H9 (cell line): Measurements from ENCODE around the gene APRT. TPM values are rescaled to one million over a fixed set of nuclear protein-coding genes. Genes with fewer than 3 reads are reported as not detected.
A peak's percentile ranks its signal among the peaks of the same experiment; 100 is the strongest.

Experiments
- DNase-seq: peaks from one replicate; pipeline ENCODE4 v3.0.0-alpha.2; 2017
- H2AFZ ChIP-seq: one replicate; pipeline ENCODE4 v1.6.1; 2013; ENCODE audit warnings: mild to moderate bottlenecking, low read length, control low read depth, moderate library complexity
- H2AK5ac ChIP-seq: 2 replicates; pipeline ENCODE4 v1.6.1; 2013; ENCODE audit warnings: low read length, control low read depth, mixed read lengths; ENCODE audit not compliant: insufficient read length
- H2BK120ac ChIP-seq: one replicate; pipeline ENCODE4 v1.6.1; 2013; ENCODE audit warnings: low read depth, mild to moderate bottlenecking, low read length, control low read depth, inconsistent platforms; ENCODE audit not compliant: poor library complexity, severe bottlenecking
- H2BK12ac ChIP-seq: 2 replicates; pipeline ENCODE4 v1.6.1; 2013; ENCODE audit warnings: low read length, control low read depth, mixed read lengths, low read depth; ENCODE audit not compliant: insufficient read length
- H2BK15ac ChIP-seq: 2 replicates; pipeline ENCODE4 v1.6.1; 2013; ENCODE audit warnings: low read depth, low read length, control low read depth
- H2BK20ac ChIP-seq: one replicate; pipeline ENCODE4 v1.6.1; 2013; ENCODE audit warnings: low read depth, mild to moderate bottlenecking, low read length, control low read depth, inconsistent platforms; ENCODE audit not compliant: poor library complexity, severe bottlenecking
- H2BK5ac ChIP-seq: 2 replicates; pipeline ENCODE4 v1.6.1; 2013; ENCODE audit warnings: low read length, control low read depth, mixed read lengths; ENCODE audit not compliant: insufficient read length
- H3K14ac ChIP-seq: 2 replicates; pipeline ENCODE4 v1.6.1; 2013; ENCODE audit warnings: low read length, control low read depth; ENCODE audit not compliant: insufficient read depth
- H3K18ac ChIP-seq: 2 replicates; pipeline ENCODE4 v1.6.1; 2013; ENCODE audit warnings: low read depth, mild to moderate bottlenecking, mixed read lengths, low read length, control low read depth; ENCODE audit not compliant: insufficient read length
- H3K23ac ChIP-seq: 2 replicates; pipeline ENCODE4 v1.6.1; 2013; ENCODE audit warnings: low read length, control low read depth, mixed read lengths, low read depth; ENCODE audit not compliant: insufficient read length
- H3K23me2 ChIP-seq: 2 replicates; pipeline ENCODE4 v1.6.1; 2013; ENCODE audit warnings: low read depth, mild to moderate bottlenecking, mixed read lengths, low read length, control low read depth; ENCODE audit not compliant: insufficient read length, poor library complexity, severe bottlenecking
- H3K27ac ChIP-seq: 2 replicates; pipeline ENCODE4 v1.5.1; 2013; ENCODE audit warnings: low read length, control low read depth, mixed read lengths, low read depth; ENCODE audit not compliant: insufficient read length
- H3K27me3 ChIP-seq: 2 replicates; pipeline ENCODE4 v1.6.1; 2013; ENCODE audit warnings: low read length, control low read depth, inconsistent platforms; ENCODE audit not compliant: insufficient read depth
- H3K4ac ChIP-seq: 2 replicates; pipeline ENCODE4 v1.6.1; 2013; ENCODE audit warnings: low read depth, mild to moderate bottlenecking, control low read depth, inconsistent platforms, low read length, moderate library complexity
- H3K4me1 ChIP-seq: 2 replicates; pipeline ENCODE4 v1.6.1; 2013; ENCODE audit warnings: low read length, control low read depth, inconsistent platforms; ENCODE audit not compliant: insufficient read depth
- H3K4me2 ChIP-seq: 2 replicates; pipeline ENCODE4 v1.6.1; 2013; ENCODE audit warnings: low read length, control low read depth, mixed read lengths; ENCODE audit not compliant: insufficient read length, insufficient read depth
- H3K56ac ChIP-seq: 2 replicates; pipeline ENCODE4 v1.6.1; 2013; ENCODE audit warnings: low read depth, mild to moderate bottlenecking, mixed read lengths, low read length, control low read depth; ENCODE audit not compliant: insufficient read length
- H3K79me1 ChIP-seq: 2 replicates; pipeline ENCODE4 v1.6.1; 2013; ENCODE audit warnings: low read depth, mild to moderate bottlenecking, moderate library complexity, low read length, control low read depth, inconsistent platforms; ENCODE audit not compliant: insufficient read depth, poor library complexity, severe bottlenecking
- H3K79me2 ChIP-seq: 2 replicates; pipeline ENCODE4 v1.6.1; 2013; ENCODE audit warnings: low read length, control low read depth, inconsistent platforms; ENCODE audit not compliant: insufficient read depth
- H3K9ac ChIP-seq: 2 replicates; pipeline ENCODE4 v1.6.1; 2013; ENCODE audit warnings: low read length, control low read depth, mixed read lengths; ENCODE audit not compliant: insufficient read length; ENCODE audit errors: extremely low read depth
- H3K9me3 ChIP-seq: one replicate; pipeline ENCODE4 v1.6.1; 2013; ENCODE audit warnings: low read depth, low read length, inconsistent platforms; ENCODE audit not compliant: control insufficient read depth
- H3T11ph ChIP-seq: one replicate; pipeline ENCODE4 v1.6.1; 2013; ENCODE audit warnings: mild to moderate bottlenecking, low read length, control low read depth, inconsistent platforms
- H4K20me1 ChIP-seq: one replicate; pipeline ENCODE4 v1.6.1; 2013; ENCODE audit not compliant: control insufficient read depth, insufficient read length, insufficient read depth
- H4K5ac ChIP-seq: 2 replicates; pipeline ENCODE4 v1.6.1; 2013; ENCODE audit warnings: low read depth, mild to moderate bottlenecking, mixed read lengths, low read length, control low read depth; ENCODE audit not compliant: insufficient read length
- H4K8ac ChIP-seq: replicated peaks from 2 replicates; pipeline ENCODE4 v1.6.1; 2013; ENCODE audit warnings: low read length, control low read depth, mixed read lengths, low read depth; ENCODE audit not compliant: insufficient read length
- H4K91ac ChIP-seq: 2 replicates; pipeline ENCODE4 v1.6.1; 2013; ENCODE audit warnings: low read depth, mild to moderate bottlenecking, moderate library complexity, mixed read lengths, low read length, control low read depth; ENCODE audit not compliant: insufficient read length
- H3K27ac Mint-ChIP-seq, 3 experiments: 2 replicates in 2 of 3; 3 replicates in 1 of 3; pipeline ENCODE4 v1.8.0; 2020 to 2021; ENCODE audit warnings: mixed read lengths in 3 of 3, mild to moderate bottlenecking in 1 of 3, moderate library complexity in 1 of 3
- H3K27me3 Mint-ChIP-seq: 2 replicates; pipeline ENCODE4 v1.8.0; 2021; ENCODE audit warnings: low read depth, mild to moderate bottlenecking, moderate library complexity, mixed read lengths
- H3K36me3 Mint-ChIP-seq, 3 experiments: 2 replicates in 2 of 3; 3 replicates in 1 of 3; pipeline ENCODE4 v1.8.0; 2020 to 2021; ENCODE audit warnings: low read depth in 3 of 3, mixed read lengths in 3 of 3; ENCODE audit not compliant: insufficient read depth in 1 of 3
- H3K4me1 Mint-ChIP-seq, 2 experiments: 2 replicates each; pipeline ENCODE4 v1.8.0; 2020; ENCODE audit warnings: mixed read lengths in 2 of 2
- H3K4me3 Mint-ChIP-seq, 2 experiments: 2 replicates in 1 of 2; 3 replicates in 1 of 2; pipeline ENCODE4 v1.8.0; 2020 to 2021; ENCODE audit warnings: mild to moderate bottlenecking in 2 of 2, mixed read lengths in 2 of 2, moderate library complexity in 1 of 2
- H3K9me3 Mint-ChIP-seq, 2 experiments: 2 replicates in 1 of 2; 3 replicates in 1 of 2; pipeline ENCODE4 v1.8.0; 2020; ENCODE audit warnings: mild to moderate bottlenecking in 2 of 2, mixed read lengths in 2 of 2, moderate library complexity in 1 of 2
- CTCF ChIP-seq: fragments of 200-600 bp; sonication (generic); conservative IDR thresholded peaks from 3 replicates; pipeline ENCODE4 v1.8.0; 2021; ENCODE audit warnings: antibody characterized with exemption, mild to moderate bottlenecking
- WGBS: extraction: QIAGEN DNeasy Blood & Tissue Kit; methylation state at CpG from one replicate; pipeline ENCODE4 v1.1.7; 2013; ENCODE audit warnings: missing lambda C conversion rate, low lambda C conversion rate, mixed read lengths; ENCODE audit not compliant: insufficient read length; ENCODE audit errors: extremely low coverage; 5-methylcytosine and 5-hydroxymethylcytosine counted together
- total RNA-seq: library from RNA; stranded (reverse); gene quantifications from 2 replicates; pipeline ENCODE4 v1.2.1, GENCODE V29; 2021

APRT gene
- total RNA-seq, 1 experiment from 2014 or later: 246 TPM

GRCh38 chr16:88812513-88813268 is 963 bp upstream of the APRT start:
- H3K36me3 Mint-ChIP-seq: peaks cover 15 to 33% (median 25%) of the 10 kb centered on the region in 3 experiments; a peak in 6 of 7 replicates

More at GRCh38 chr16:88812513-88813268, 963 bp upstream of the APRT start:
- Histone ChIP-seq H3K79me2 (peaks cover 3% of the 10 kb centered on the region; the same call in 1 of the 2 replicates), H3K14ac (peak overlapping the region; percentile 68), H3K56ac (no peak overlapping the region), H3K18ac (no peak overlapping the region), H2BK20ac (no peak overlapping the region), H3K23me2 (peaks cover 9% of the 10 kb centered on the region), H3K4ac (no peak overlapping the region), H3T11ph (no peak overlapping the region), H3K27me3 (no peaks in the 10 kb centered on the region), H2BK5ac (no peak overlapping the region), H3K9ac (no peak overlapping the region), H3K9me3 (no peaks in the 10 kb centered on the region), H4K5ac (no peak overlapping the region), H4K20me1 (peaks cover 3% of the 10 kb centered on the region), H3K23ac (no peak overlapping the region), H3K79me1 (no peaks in the 10 kb centered on the region), H2AK5ac (no peak overlapping the region), H2BK12ac (no peak overlapping the region), H3K4me1 (no peaks in the 10 kb centered on the region), H3K4me2 (peak overlapping the region; percentile 81), H4K91ac (no peak overlapping the region), H2BK120ac (no peak overlapping the region), H3K27ac (no peak overlapping the region), H2BK15ac (no peak overlapping the region), H2AFZ (no peak overlapping the region), H4K8ac (no peak overlapping the region)
- Mint-ChIP-seq H3K4me3 (peak overlapping the region; percentile 82 to 83), H3K27ac (peak overlapping the region; percentile 72 to 92 (median 82); a peak in 5 of 7 replicates), H3K27me3 (no peaks in the 10 kb centered on the region; the same call in 1 of the 2 replicates), H3K9me3 (no peaks in the 10 kb centered on the region), H3K4me1 (peaks cover 6 to 10% of the 10 kb centered on the region in 2 experiments)
- peak; percentile 61 for DNase-seq
- TF ChIP-seq CTCF: no peak; the same call in 2 of the 3 replicates
- no CpG with 5 or more reads among the region's 37 CpGs for WGBS
